SK-N-SH (cell line): ENCODE data around the gene IL2RA. TPM values are rescaled to one million over a fixed set of nuclear protein-coding genes. Genes with fewer than 3 reads are reported as not detected.

Experiments
- CTCF ChIA-PET: fragments of 300-600, 350-600 bp; formaldehyde crosslinking; extraction: SDS; loops from one replicate; lab custom pipeline; 2021; lab: Yijun Ruan, JAX
- POLR2A ChIA-PET: fragments of 350-600 bp; sonication (Branson Sonifier 250); formaldehyde crosslinking; extraction: SDS; loops from one replicate; lab custom pipeline; 2020; ENCODE audit warnings: antibody characterized with exemption, inconsistent platforms; lab: Yijun Ruan, JAX
- DNase-seq: peaks from one replicate; pipeline ENCODE4 v3.0.0; 2012
- H2AFZ ChIP-seq: fragments of 200-600 bp; sonication (generic); 2 replicates; pipeline ENCODE4 v1.8.1; 2016; ENCODE audit warnings: antibody characterized with exemption, mild to moderate bottlenecking, low read depth
- H3F3A ChIP-seq: fragments of 200-600 bp; sonication (generic); replicated peaks from 2 replicates; pipeline ENCODE3; 2016; ENCODE audit warnings: antibody characterized with exemption, mild to moderate bottlenecking; ENCODE audit not compliant: insufficient read depth
- H3K27ac ChIP-seq, 2 experiments: fragments of 200-500 bp in 1 of 2; fragments of 200-600 bp in 1 of 2; sonication (Bioruptor generic) in 1 of 2; sonication (generic), shearing (Covaris generic) in 1 of 2; 2 replicates each; pipeline versions ENCODE4 v1.5.1 to v1.6.1; 2014 to 2016; ENCODE audit warnings: low read depth in 2 of 2, inconsistent platforms in 1 of 2, low read length in 1 of 2, mild to moderate bottlenecking in 1 of 2, mixed read lengths in 1 of 2
- H3K27me3 ChIP-seq: fragments of 200-600 bp; sonication (generic), shearing (Covaris generic); 2 replicates; pipeline ENCODE4 v1.6.1; 2016; ENCODE audit warnings: mixed run types; ENCODE audit not compliant: insufficient read depth
- H3K36me3 ChIP-seq, 2 experiments: fragments of 200-500 bp in 1 of 2; fragments of 200-600 bp in 1 of 2; sonication (Bioruptor generic) in 1 of 2; sonication (generic) in 1 of 2; replicated peaks in 1 of 2; 2 replicates each; pipeline versions ENCODE3 to v1.5.1; 2014 to 2016; ENCODE audit warnings: low read length in 1 of 2, mild to moderate bottlenecking in 1 of 2; ENCODE audit not compliant: insufficient read depth in 2 of 2, control insufficient read depth in 1 of 2
- H3K4me1 ChIP-seq, 2 experiments: fragments of 200-500 bp in 1 of 2; fragments of 200-600 bp in 1 of 2; sonication (Bioruptor generic) in 1 of 2; sonication (generic), shearing (Covaris generic) in 1 of 2; 2 replicates each; pipeline versions ENCODE4 v1.5.1 to v1.6.1; 2014 to 2016; ENCODE audit warnings: low read depth in 1 of 2, low read length in 1 of 2, mixed run types in 1 of 2; ENCODE audit not compliant: insufficient read depth in 2 of 2, control insufficient read depth in 1 of 2
- H3K4me2 ChIP-seq: fragments of 200-600 bp; sonication (generic), shearing (Covaris generic); 2 replicates; pipeline ENCODE4 v1.6.1; 2017; ENCODE audit warnings: mixed run types
- H3K4me3 ChIP-seq, 2 experiments: fragments of 200-500 bp in 1 of 2; fragments of 200-600 bp in 1 of 2; sonication (Bioruptor generic) in 1 of 2; sonication (generic), shearing (Covaris generic) in 1 of 2; 2 replicates each; pipeline versions ENCODE4 v1.5.1 to v1.8.1; 2014 to 2016; ENCODE audit warnings: low read depth in 2 of 2, inconsistent platforms in 1 of 2, low read length in 1 of 2, mild to moderate bottlenecking in 1 of 2, mixed read lengths in 1 of 2, moderate library complexity in 1 of 2
- H3K79me2 ChIP-seq: fragments of 200-600 bp; sonication (generic); 2 replicates; pipeline ENCODE4 v1.8.1; 2017; ENCODE audit warnings: mild to moderate bottlenecking; ENCODE audit not compliant: insufficient read depth
- H3K9ac ChIP-seq: fragments of 200-600 bp; sonication (generic); 2 replicates; pipeline ENCODE4 v1.6.1; 2017; ENCODE audit warnings: mixed run types
- H3K9me2 ChIP-seq: fragments of 200-600 bp; sonication (generic); 2 replicates; pipeline ENCODE4 v1.6.1; 2017; ENCODE audit warnings: mixed run types
- H3K9me3 ChIP-seq: fragments of 200-600 bp; sonication (generic); 2 replicates; pipeline ENCODE4 v1.6.1; 2017; ENCODE audit warnings: mixed run types, mild to moderate bottlenecking, moderate library complexity
- H4K20me1 ChIP-seq: fragments of 200-600 bp; sonication (generic); 2 replicates; pipeline ENCODE4 v1.6.1; 2017; ENCODE audit warnings: mild to moderate bottlenecking, mixed run types; ENCODE audit not compliant: insufficient read depth
- CHD2 ChIP-seq: fragments of 150-350 bp; IDR thresholded peaks from 2 replicates; pipeline ENCODE4 v1.6.1; 2018; ENCODE audit warnings: low read length; ENCODE audit not compliant: partially characterized antibody
- ELF1 ChIP-seq: IDR thresholded peaks from 2 replicates; pipeline ENCODE4 v1.4.0; 2012
- EP300 ChIP-seq, 2 experiments: IDR thresholded peaks; 2 replicates each; pipeline versions ENCODE4 v1.4.0 to v1.6.1; 2012; ENCODE audit warnings: borderline replicate concordance in 1 of 2, low read depth in 1 of 2, low read length in 1 of 2
- FOXJ3 ChIP-seq: sonication (generic); formaldehyde crosslinking; IDR thresholded peaks from 2 replicates; pipeline ENCODE4 v1.5.1; 2020; ENCODE audit warnings: mild to moderate bottlenecking, missing genetic modification reagents
- FOXM1 ChIP-seq: IDR thresholded peaks from 2 replicates; pipeline ENCODE4 v1.4.0; 2012; ENCODE audit warnings: low read depth, mild to moderate bottlenecking
- GABPA ChIP-seq: IDR thresholded peaks from 2 replicates; pipeline ENCODE4 v1.4.0; 2012; ENCODE audit warnings: low read depth, mild to moderate bottlenecking
- MXI1 ChIP-seq: IDR thresholded peaks from 2 replicates; pipeline ENCODE4 v1.6.1; 2012; ENCODE audit warnings: mild to moderate bottlenecking, low read depth, low read length, improper control_type of control experiment
- NFIC ChIP-seq: IDR thresholded peaks from 2 replicates; pipeline ENCODE4 v1.4.0; 2012; ENCODE audit warnings: borderline replicate concordance
- NRF1 ChIP-seq: IDR thresholded peaks from 2 replicates; pipeline ENCODE4 v1.6.1; 2012; ENCODE audit warnings: low read depth, mild to moderate bottlenecking, low read length
- RXRA ChIP-seq: IDR thresholded peaks from 2 replicates; pipeline ENCODE4 v1.4.0; 2012; ENCODE audit warnings: low read depth, mild to moderate bottlenecking, borderline replicate concordance
- SIN3A ChIP-seq: IDR thresholded peaks from 2 replicates; pipeline ENCODE4 v1.6.1; 2012; ENCODE audit warnings: low read depth, mild to moderate bottlenecking, low read length, moderate library complexity, borderline replicate concordance
- SMC3 ChIP-seq: IDR thresholded peaks from 2 replicates; pipeline ENCODE4 v1.6.1; 2012; ENCODE audit warnings: low read depth, low read length, improper control_type of control experiment
- TEAD4 ChIP-seq: IDR thresholded peaks from 2 replicates; pipeline ENCODE4 v1.4.0; 2012; ENCODE audit warnings: mild to moderate bottlenecking, borderline replicate concordance; ENCODE audit not compliant: insufficient read depth
- WGBS: methylation state at CpG from one replicate; pipeline ENCODE4 v1.1.6; 2017; ENCODE audit warnings: low lambda C conversion rate; 5-methylcytosine and 5-hydroxymethylcytosine counted together
- polyA plus RNA-seq, 3 experiments: library from polyadenylated mRNA; depleted of rRNA; stranded (reverse); fragments of >200 nt; gene quantifications; 2 replicates each; pipeline ENCODE4 v1.2.3, GENCODE V29; 2012
- TF ChIP-seq, protein P1 (sequence below): fragments of 150-350 bp; IDR thresholded peaks from 2 replicates; pipeline ENCODE4 v1.6.1; 2016; ENCODE audit warnings: mild to moderate bottlenecking, low read depth, low read length
- TF ChIP-seq, protein P2 (sequence below): IDR thresholded peaks from 2 replicates; pipeline ENCODE4; 2012
- TF ChIP-seq, protein P3 (sequence below): IDR thresholded peaks from 2 replicates; pipeline ENCODE4 v1.4.0; 2012; ENCODE audit warnings: low read depth, borderline replicate concordance
- TF ChIP-seq, protein P4 (sequence below): fragments of 150-350 bp; IDR thresholded peaks from 2 replicates; pipeline ENCODE4 v1.6.1; 2017; ENCODE audit warnings: antibody characterized with exemption, low read length, low read depth, borderline replicate concordance
- TF ChIP-seq, protein P5 (sequence below): IDR thresholded peaks from 2 replicates; pipeline ENCODE4 v1.4.0; 2012; ENCODE audit warnings: low read depth, borderline replicate concordance

IL2RA gene
- polyA plus RNA-seq, 1 of the 3 experiments (the other 2 are of a cell fraction): not detected

DNA sequence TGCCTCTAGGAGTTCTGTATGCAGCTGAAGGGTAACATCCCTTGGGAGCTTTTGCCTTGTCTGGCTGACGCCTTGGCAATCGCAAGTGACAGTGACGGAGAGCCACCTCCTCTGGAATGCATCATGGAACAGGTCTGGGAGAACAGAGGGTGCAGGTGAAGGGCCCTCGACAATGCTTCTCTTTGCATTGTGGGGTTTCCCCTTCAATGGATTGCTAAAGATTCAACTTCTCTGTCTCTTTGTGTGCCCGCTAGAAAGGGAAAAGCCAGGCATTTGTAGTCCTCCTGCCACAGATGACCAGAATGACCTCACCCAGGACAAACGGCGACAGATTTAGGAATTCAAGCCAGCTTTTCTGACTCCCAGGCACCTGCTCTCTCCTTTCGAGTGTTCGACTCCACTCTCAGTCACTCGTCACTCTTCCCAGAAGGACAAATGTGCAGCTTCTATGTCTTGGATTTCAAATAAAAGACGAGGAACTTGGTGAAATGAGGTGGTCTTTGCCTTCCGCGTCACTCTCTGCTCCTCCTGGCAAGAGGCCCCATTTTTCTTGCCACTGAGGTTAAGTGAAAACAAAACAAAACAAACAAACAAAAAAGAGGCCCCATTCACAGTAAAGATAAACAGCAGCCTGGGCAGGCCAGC, 26.1 kb downstream of the IL2RA start:
- 60% methylated on average over 11 of the region's 13 CpGs for WGBS
- H3K9me2 ChIP-seq: no peaks in the 10 kb centered on the region
- peaks cover 26% of the 10 kb centered on the region; the same call in 1 of the 2 replicates for H3K27me3 ChIP-seq
- H3K9ac ChIP-seq: no peak overlapping the region
- H3K79me2 ChIP-seq: no peaks in the 10 kb centered on the region
- no peak overlapping the region for H3K4me3 ChIP-seq
- H3K9me3 ChIP-seq: peaks cover under 1% of the 10 kb centered on the region
- POLR2A ChIA-PET: no interaction called here
- H3F3A ChIP-seq: no peaks in the 10 kb centered on the region
- CTCF ChIA-PET: interaction anchor here (0.8 to 2.2 kb wide), 2 partner anchors 23 to 50 kb away, joined by 3 to 5 read pairs; no protein-coding TSS in a partner anchor
- no peaks in the 10 kb centered on the region for H3K36me3 ChIP-seq
- no peaks in the 10 kb centered on the region for H4K20me1 ChIP-seq
- TF ChIP-seq NRF1 (no peak), GABPA (no peak), RXRA (no peak), TEAD4 (no peak), SIN3A (no peak), EP300 (IDR thresholded peaks at IDR 0.05; ENCODE audit: borderline replicate concordance in 1 of 2, low read depth in 1 of 2, low read length in 1 of 2) (no peak), NFIC (no peak), FOXM1 (no peak), FOXJ3 (CRISPR knock-in tag) (no peak), CHD2 (no peak), ELF1 (no peak), MXI1 (no peak), SMC3 (no peak)
- TF ChIP-seq, protein P1, sequence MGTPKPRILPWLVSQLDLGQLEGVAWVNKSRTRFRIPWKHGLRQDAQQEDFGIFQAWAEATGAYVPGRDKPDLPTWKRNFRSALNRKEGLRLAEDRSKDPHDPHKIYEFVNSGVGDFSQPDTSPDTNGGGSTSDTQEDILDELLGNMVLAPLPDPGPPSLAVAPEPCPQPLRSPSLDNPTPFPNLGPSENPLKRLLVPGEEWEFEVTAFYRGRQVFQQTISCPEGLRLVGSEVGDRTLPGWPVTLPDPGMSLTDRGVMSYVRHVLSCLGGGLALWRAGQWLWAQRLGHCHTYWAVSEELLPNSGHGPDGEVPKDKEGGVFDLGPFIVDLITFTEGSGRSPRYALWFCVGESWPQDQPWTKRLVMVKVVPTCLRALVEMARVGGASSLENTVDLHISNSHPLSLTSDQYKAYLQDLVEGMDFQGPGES: no peak
- TF ChIP-seq, protein P2, sequence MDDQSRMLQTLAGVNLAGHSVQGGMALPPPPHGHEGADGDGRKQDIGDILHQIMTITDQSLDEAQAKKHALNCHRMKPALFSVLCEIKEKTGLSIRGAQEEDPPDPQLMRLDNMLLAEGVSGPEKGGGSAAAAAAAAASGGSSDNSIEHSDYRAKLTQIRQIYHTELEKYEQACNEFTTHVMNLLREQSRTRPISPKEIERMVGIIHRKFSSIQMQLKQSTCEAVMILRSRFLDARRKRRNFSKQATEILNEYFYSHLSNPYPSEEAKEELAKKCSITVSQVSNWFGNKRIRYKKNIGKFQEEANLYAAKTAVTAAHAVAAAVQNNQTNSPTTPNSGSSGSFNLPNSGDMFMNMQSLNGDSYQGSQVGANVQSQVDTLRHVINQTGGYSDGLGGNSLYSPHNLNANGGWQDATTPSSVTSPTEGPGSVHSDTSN: no peak
- TF ChIP-seq, protein P3, sequence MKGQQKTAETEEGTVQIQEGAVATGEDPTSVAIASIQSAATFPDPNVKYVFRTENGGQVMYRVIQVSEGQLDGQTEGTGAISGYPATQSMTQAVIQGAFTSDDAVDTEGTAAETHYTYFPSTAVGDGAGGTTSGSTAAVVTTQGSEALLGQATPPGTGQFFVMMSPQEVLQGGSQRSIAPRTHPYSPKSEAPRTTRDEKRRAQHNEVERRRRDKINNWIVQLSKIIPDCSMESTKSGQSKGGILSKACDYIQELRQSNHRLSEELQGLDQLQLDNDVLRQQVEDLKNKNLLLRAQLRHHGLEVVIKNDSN: no peak
- TF ChIP-seq, protein P4, sequence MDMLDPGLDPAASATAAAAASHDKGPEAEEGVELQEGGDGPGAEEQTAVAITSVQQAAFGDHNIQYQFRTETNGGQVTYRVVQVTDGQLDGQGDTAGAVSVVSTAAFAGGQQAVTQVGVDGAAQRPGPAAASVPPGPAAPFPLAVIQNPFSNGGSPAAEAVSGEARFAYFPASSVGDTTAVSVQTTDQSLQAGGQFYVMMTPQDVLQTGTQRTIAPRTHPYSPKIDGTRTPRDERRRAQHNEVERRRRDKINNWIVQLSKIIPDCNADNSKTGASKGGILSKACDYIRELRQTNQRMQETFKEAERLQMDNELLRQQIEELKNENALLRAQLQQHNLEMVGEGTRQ: no peak
- TF ChIP-seq, protein P5, sequence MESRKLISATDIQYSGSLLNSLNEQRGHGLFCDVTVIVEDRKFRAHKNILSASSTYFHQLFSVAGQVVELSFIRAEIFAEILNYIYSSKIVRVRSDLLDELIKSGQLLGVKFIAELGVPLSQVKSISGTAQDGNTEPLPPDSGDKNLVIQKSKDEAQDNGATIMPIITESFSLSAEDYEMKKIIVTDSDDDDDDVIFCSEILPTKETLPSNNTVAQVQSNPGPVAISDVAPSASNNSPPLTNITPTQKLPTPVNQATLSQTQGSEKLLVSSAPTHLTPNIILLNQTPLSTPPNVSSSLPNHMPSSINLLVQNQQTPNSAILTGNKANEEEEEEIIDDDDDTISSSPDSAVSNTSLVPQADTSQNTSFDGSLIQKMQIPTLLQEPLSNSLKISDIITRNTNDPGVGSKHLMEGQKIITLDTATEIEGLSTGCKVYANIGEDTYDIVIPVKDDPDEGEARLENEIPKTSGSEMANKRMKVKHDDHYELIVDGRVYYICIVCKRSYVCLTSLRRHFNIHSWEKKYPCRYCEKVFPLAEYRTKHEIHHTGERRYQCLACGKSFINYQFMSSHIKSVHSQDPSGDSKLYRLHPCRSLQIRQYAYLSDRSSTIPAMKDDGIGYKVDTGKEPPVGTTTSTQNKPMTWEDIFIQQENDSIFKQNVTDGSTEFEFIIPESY: no peak
- H3K4me1 ChIP-seq: no peaks in the 10 kb centered on the region
- DNase-seq: no peak
- no peak overlapping the region for H3K27ac ChIP-seq
- no peak overlapping the region for H2AFZ ChIP-seq
- H3K4me2 ChIP-seq: no peak overlapping the region
